GM12873 (cell line): ENCODE data around the gene CCNJ.

ENCODE experiments used
- CTCF ChIP-seq: IDR thresholded peaks from 2 replicates; pipeline ENCODE4 v1.5.1; 2012; ENCODE audit warnings: low read depth, mild to moderate bottlenecking, moderate library complexity, low read length, control low read depth; ENCODE audit not compliant: insufficient read depth; ENCODE audit errors: missing control alignments

Gene CCNJ

GRCh38 chr10:96072674-96073073, 29.3 kb downstream of the CCNJ start:
- TF ChIP-seq CTCF: no peak

GRCh38 chr10:96073722-96074121, 30.3 kb downstream of the CCNJ start:
- no peak for TF ChIP-seq CTCF

- no peak for TF ChIP-seq CTCF
These were observed 31.4 kb downstream of the CCNJ start for GRCh38 chr10:96074776-96075175.

GRCh38 chr10:96075977-96076376, 32.6 kb downstream of the CCNJ start:
- no peak for TF ChIP-seq CTCF

- TF ChIP-seq CTCF: no peak
These were observed 33.8 kb downstream of the CCNJ start for GRCh38 chr10:96077156-96077555.

GRCh38 chr10:96082153-96082552, 38.8 kb downstream of the CCNJ start:
- TF ChIP-seq CTCF: no peak

GRCh38 chr10:96082748-96083147, 39.4 kb downstream of the CCNJ start:
- TF ChIP-seq CTCF: no peak
